A549 (cell line): ENCODE results near the gene XRCC1.

Experiments
- MAFK ChIP-seq: fragments of 450-650 bp; IDR thresholded peaks from 2 replicates; pipeline ENCODE4 v1.6.1; 2014; ENCODE audit not compliant: partially characterized antibody
- TF ChIP-seq, protein P1 (sequence below): fragments of >200 bp; sonication (Bioruptor Twin); formaldehyde crosslinking; IDR thresholded peaks from 3 replicates; pipeline ENCODE4 v1.5.1; 2016

DNA sequence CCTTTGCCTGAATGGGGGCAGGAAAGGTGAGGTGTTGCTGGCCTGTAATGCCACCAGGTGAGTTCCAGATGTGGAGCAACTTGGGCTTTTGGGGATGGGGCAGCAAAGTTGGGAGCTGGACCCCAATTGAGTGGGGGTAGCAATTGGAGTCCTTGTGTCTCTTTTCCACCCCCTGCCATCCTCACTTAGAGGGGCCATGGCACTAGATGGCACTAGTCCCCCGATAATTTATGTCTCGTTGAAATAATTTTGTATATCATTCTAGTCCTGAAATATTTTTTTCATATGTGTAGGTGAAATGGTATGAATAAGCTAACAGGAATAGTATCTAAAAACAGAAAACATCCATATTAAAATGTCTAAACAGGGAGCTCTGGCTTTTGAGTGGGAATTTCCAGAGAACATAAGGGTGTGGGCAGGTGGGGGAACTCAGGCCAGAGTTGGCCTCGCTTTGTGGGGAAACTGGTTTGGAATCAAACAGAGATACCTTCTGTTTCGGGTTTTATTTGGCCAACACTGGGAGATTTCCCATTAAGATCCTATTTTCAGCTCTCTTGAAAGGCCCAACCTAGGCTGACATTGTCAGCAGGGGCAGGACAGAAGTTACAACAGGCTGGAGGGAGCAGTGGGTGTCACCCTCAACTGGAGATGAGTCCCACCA lies 24.4 kb upstream of the XRCC1 start:
- TF ChIP-seq, protein P1, sequence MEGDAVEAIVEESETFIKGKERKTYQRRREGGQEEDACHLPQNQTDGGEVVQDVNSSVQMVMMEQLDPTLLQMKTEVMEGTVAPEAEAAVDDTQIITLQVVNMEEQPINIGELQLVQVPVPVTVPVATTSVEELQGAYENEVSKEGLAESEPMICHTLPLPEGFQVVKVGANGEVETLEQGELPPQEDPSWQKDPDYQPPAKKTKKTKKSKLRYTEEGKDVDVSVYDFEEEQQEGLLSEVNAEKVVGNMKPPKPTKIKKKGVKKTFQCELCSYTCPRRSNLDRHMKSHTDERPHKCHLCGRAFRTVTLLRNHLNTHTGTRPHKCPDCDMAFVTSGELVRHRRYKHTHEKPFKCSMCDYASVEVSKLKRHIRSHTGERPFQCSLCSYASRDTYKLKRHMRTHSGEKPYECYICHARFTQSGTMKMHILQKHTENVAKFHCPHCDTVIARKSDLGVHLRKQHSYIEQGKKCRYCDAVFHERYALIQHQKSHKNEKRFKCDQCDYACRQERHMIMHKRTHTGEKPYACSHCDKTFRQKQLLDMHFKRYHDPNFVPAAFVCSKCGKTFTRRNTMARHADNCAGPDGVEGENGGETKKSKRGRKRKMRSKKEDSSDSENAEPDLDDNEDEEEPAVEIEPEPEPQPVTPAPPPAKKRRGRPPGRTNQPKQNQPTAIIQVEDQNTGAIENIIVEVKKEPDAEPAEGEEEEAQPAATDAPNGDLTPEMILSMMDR, result no peak; the same call in 2 of the 3 replicates
- TF ChIP-seq MAFK, result no peak
